Renal pelvis (tissue), 4 donors: ENCODE measurements around the gene KDM1B. TPM values are rescaled to one million over a fixed set of nuclear protein-coding genes. Genes with fewer than 3 reads are reported as not detected.
"Not testable (repeated sequence)": the region's sequence is repeated elsewhere in the genome, so short reads cannot be mapped to it uniquely, and the experiment has no call there.

Experiments
- DNase-seq: peaks from one replicate; pipeline ENCODE4 v3.0.0-alpha.2; 2013
- polyA plus RNA-seq, 3 donors: library from polyadenylated mRNA; unstranded; fragments of 120-200 nt; gene quantifications; one replicate each; pipeline ENCODE4 v1.2.1, GENCODE V29; 2013; ENCODE audit not compliant: insufficient read length in 3 of 3

Gene KDM1B
- polyA plus RNA-seq, 3 donors: 18.5 to 19.4 (median 18.7) TPM

GRCh38 chr6:18185624-18186023 lies 30.4 kb downstream of the KDM1B start:
- DNase-seq: no peak

- no peak for DNase-seq
Measured at GRCh38 chr6:18186033-18186432, 30.8 kb downstream of the KDM1B start.

- no peak for DNase-seq
Measured at GRCh38 chr6:18186540-18187250, 31.5 kb downstream of the KDM1B start.

- no peak for DNase-seq
Measured at GRCh38 chr6:18187701-18188100, 32.5 kb downstream of the KDM1B start.

GRCh38 chr6:18189196-18189595 lies 34.0 kb downstream of the KDM1B start:
- DNase-seq: no peak

- DNase-seq: no peak
Measured at GRCh38 chr6:18192026-18192425, 36.8 kb downstream of the KDM1B start.

GRCh38 chr6:18203786-18204185 lies 48.6 kb downstream of the KDM1B start:
- DNase-seq: no peak

- DNase-seq: no peak
Measured at GRCh38 chr6:18204691-18205090, 49.5 kb downstream of the KDM1B start.

- no peak for DNase-seq
Measured at GRCh38 chr6:18206591-18206990, 51.4 kb downstream of the KDM1B start.

GRCh38 chr6:18207438-18207837 lies 52.2 kb downstream of the KDM1B start:
- no peak for DNase-seq

- no peak for DNase-seq
Measured at GRCh38 chr6:18207949-18208348, 52.7 kb downstream of the KDM1B start.

GRCh38 chr6:18208778-18209177 lies 53.6 kb downstream of the KDM1B start:
- DNase-seq: not testable (repeated sequence)

GRCh38 chr6:18209539-18210197 lies 54.4 kb downstream of the KDM1B start:
- no peak for DNase-seq

- no peak for DNase-seq
Measured at GRCh38 chr6:18210707-18211106, 55.5 kb downstream of the KDM1B start.

GRCh38 chr6:18211338-18211737 lies 56.1 kb downstream of the KDM1B start:
- no peak for DNase-seq

GRCh38 chr6:18212231-18212630 lies 57.0 kb downstream of the KDM1B start:
- no peak for DNase-seq

- DNase-seq: no peak
Measured at GRCh38 chr6:18213439-18213838, 58.2 kb downstream of the KDM1B start.

GRCh38 chr6:18214003-18214402 lies 58.8 kb downstream of the KDM1B start:
- DNase-seq: no peak

GRCh38 chr6:18215436-18215835 lies 60.2 kb downstream of the KDM1B start:
- DNase-seq: no peak

GRCh38 chr6:18216411-18216810 lies 61.2 kb downstream of the KDM1B start:
- DNase-seq: no peak

- no peak for DNase-seq
Measured at GRCh38 chr6:18218233-18218632, 63.0 kb downstream of the KDM1B start.

GRCh38 chr6:18219591-18219990 lies 64.4 kb downstream of the KDM1B start:
- DNase-seq: no peak

GRCh38 chr6:18221288-18221615 lies 66.0 kb downstream of the KDM1B start:
- DNase-seq: no peak
